ENCODE data around the gene ENTPD1.

ENTPD1 gene

GRCh38 chr10:95789902-95790301, 33.9 kb downstream of the ENTPD1 start:
- peak; percentile 21 for DNase-seq (ENCODE audit: low read depth)
- no peak overlapping the region for H3K4me3 ChIP-seq (ENCODE audit: control insufficient read depth, low read depth, low read length)
- no peak for TF ChIP-seq CTCF (conservative IDR thresholded peaks at IDR 0.05; ENCODE audit: control insufficient read depth, insufficient read depth, low read depth, low read length)

DNA sequence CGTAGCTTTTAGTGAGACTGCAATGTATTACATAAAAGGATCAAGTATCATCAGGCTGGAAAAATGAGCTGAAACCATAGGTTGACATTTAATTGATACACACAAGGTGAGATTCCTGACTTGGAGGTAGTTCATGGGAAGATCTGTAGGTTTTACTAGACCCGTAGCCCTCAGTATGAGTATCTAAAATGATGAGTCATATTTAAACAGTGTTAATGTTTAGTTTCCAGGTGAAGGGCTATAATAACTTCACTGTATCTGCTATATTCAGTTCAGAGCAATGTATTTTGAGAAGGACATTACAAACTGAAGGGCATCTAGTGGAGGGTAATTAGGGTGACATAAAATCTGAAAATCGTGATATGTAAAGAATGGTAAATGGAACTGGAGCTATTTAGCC, 35.0 kb downstream of the ENTPD1 start:
- TF ChIP-seq CTCF (conservative IDR thresholded peaks at IDR 0.05; ENCODE audit: control insufficient read depth, insufficient read depth, low read depth, low read length): no peak
- DNase-seq (ENCODE audit: low read depth): no peak
- no peak overlapping the region for H3K4me3 ChIP-seq (ENCODE audit: control insufficient read depth, low read depth, low read length)

GRCh38 chr10:95791425-95791979, 35.5 kb downstream of the ENTPD1 start:
- no peak overlapping the region for H3K4me3 ChIP-seq (ENCODE audit: control insufficient read depth, low read depth, low read length)
- DNase-seq (ENCODE audit: low read depth): no peak
- TF ChIP-seq CTCF (conservative IDR thresholded peaks at IDR 0.05; ENCODE audit: control insufficient read depth, insufficient read depth, low read depth, low read length): no peak

DNA sequence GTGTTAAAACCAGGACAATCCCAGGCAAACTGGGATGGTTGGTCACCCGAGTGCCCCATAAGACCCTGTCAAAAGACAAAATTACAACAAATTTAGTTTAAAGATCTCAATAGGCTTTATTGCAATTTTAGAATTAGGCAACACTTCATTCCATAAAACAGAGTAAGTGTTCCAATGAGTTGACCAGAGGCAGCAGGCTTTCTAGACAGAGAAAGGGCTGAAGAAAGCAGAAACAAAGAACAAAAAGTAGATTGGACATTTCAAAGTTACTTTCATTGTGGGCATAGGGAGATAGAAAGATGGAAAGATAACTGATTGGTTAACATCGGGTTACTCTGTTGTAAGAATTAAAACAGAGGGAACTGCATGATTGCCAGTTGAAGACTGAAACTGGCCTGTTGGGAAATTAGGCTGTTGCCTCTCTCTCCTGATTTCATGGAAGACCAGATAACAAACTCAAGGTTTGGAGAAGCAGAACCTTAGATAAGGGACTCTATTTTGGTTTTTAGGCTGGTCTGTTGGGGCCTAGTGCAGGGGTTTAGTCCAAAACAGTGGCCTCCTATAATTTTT, 36.3 kb downstream of the ENTPD1 start:
- H3K4me3 ChIP-seq (ENCODE audit: control insufficient read depth, low read depth, low read length): no peak overlapping the region
- no peak for TF ChIP-seq CTCF (conservative IDR thresholded peaks at IDR 0.05; ENCODE audit: control insufficient read depth, insufficient read depth, low read depth, low read length)
- no peak for DNase-seq (ENCODE audit: low read depth)

- no peak overlapping the region for H3K4me3 ChIP-seq (ENCODE audit: control insufficient read depth, low read depth, low read length)
- DNase-seq (ENCODE audit: low read depth): peak; percentile 47
- TF ChIP-seq CTCF (conservative IDR thresholded peaks at IDR 0.05; ENCODE audit: control insufficient read depth, insufficient read depth, low read depth, low read length): no peak
Measured at GRCh38 chr10:95792874-95793285, 36.9 kb downstream of the ENTPD1 start.

- H3K4me3 ChIP-seq (ENCODE audit: control insufficient read depth, low read depth, low read length): no peak overlapping the region
- no peak for DNase-seq (ENCODE audit: low read depth)
- TF ChIP-seq CTCF (conservative IDR thresholded peaks at IDR 0.05; ENCODE audit: control insufficient read depth, insufficient read depth, low read depth, low read length): no peak
Measured at GRCh38 chr10:95793401-95794045, 37.6 kb downstream of the ENTPD1 start.
